HG03064 (cell line): Measurements from ENCODE around the gene DRD4.
"Not testable (repeated sequence)": the region's sequence is repeated elsewhere in the genome, so short reads cannot be mapped to it uniquely, and the experiment has no call there.

ENCODE experiments used
- ATAC-seq: cut with Tn5 transposase; IDR thresholded peaks from one replicate; pipeline ENCODE4 v1.9.1; 2021; ENCODE audit warnings: low read depth; ENCODE audit not compliant: unreplicated experiment

Gene DRD4

GRCh38 chr11:641806-642370 lies 4.8 kb downstream of the DRD4 start:
- no peak for ATAC-seq

- ATAC-seq, result no peak
Observed at GRCh38 chr11:643366-643765, 6.3 kb downstream of the DRD4 start.

GRCh38 chr11:643849-644738 lies 7.0 kb downstream of the DRD4 start:
- ATAC-seq, result no peak

GRCh38 chr11:645536-645935 lies 8.5 kb downstream of the DRD4 start:
- no peak for ATAC-seq

- no peak for ATAC-seq
Observed at GRCh38 chr11:646214-646613, 9.1 kb downstream of the DRD4 start.

GRCh38 chr11:647672-648158 lies 10.6 kb downstream of the DRD4 start:
- ATAC-seq, result not testable (repeated sequence)

GRCh38 chr11:650482-650881 lies 13.4 kb downstream of the DRD4 start:
- no peak for ATAC-seq

- ATAC-seq, result not testable (repeated sequence)
Observed at GRCh38 chr11:653136-653535, 16.1 kb downstream of the DRD4 start.

GRCh38 chr11:653837-654236 lies 16.8 kb downstream of the DRD4 start:
- ATAC-seq, result no peak

GRCh38 chr11:654444-654843 lies 17.4 kb downstream of the DRD4 start:
- ATAC-seq, result not testable (repeated sequence)

- ATAC-seq, result no peak
Observed at GRCh38 chr11:655036-655726, 18.1 kb downstream of the DRD4 start.

- ATAC-seq, result no peak
Observed at GRCh38 chr11:656426-656825, 19.4 kb downstream of the DRD4 start.

GRCh38 chr11:656866-657265 lies 19.8 kb downstream of the DRD4 start:
- ATAC-seq, result no peak

GRCh38 chr11:657691-658126 lies 20.6 kb downstream of the DRD4 start:
- ATAC-seq, result no peak

GRCh38 chr11:659532-660085 lies 22.5 kb downstream of the DRD4 start:
- ATAC-seq, result no peak

- no peak for ATAC-seq
Observed at GRCh38 chr11:660281-660680, 23.2 kb downstream of the DRD4 start.

- no peak for ATAC-seq
Observed at GRCh38 chr11:660681-661444, 23.8 kb downstream of the DRD4 start.

- ATAC-seq, result no peak
Observed at GRCh38 chr11:662689-663274, 25.7 kb downstream of the DRD4 start.

GRCh38 chr11:665062-665703 lies 28.1 kb downstream of the DRD4 start:
- ATAC-seq, result no peak
